Hindlimb muscle (tissue), 1 donor: ENCODE measurements around the gene RIN3. TPM values are rescaled to one million over a fixed set of nuclear protein-coding genes. Genes with fewer than 3 reads are reported as not detected.

ENCODE experiments used
- DNase-seq: peaks from one replicate; pipeline ENCODE4 v3.0.0-alpha.2; 2013
- polyA plus RNA-seq: library from polyadenylated mRNA; unstranded; fragments of 120-200 nt; gene quantifications from one replicate; pipeline ENCODE4 v1.2.1, GENCODE V29; 2013; ENCODE audit not compliant: insufficient read length

Gene RIN3
- polyA plus RNA-seq, 1 donor = 16.7 TPM

GRCh38 chr14:92651758-92652406 is 138.3 kb downstream of the RIN3 start:
- no peak for DNase-seq

DNA sequence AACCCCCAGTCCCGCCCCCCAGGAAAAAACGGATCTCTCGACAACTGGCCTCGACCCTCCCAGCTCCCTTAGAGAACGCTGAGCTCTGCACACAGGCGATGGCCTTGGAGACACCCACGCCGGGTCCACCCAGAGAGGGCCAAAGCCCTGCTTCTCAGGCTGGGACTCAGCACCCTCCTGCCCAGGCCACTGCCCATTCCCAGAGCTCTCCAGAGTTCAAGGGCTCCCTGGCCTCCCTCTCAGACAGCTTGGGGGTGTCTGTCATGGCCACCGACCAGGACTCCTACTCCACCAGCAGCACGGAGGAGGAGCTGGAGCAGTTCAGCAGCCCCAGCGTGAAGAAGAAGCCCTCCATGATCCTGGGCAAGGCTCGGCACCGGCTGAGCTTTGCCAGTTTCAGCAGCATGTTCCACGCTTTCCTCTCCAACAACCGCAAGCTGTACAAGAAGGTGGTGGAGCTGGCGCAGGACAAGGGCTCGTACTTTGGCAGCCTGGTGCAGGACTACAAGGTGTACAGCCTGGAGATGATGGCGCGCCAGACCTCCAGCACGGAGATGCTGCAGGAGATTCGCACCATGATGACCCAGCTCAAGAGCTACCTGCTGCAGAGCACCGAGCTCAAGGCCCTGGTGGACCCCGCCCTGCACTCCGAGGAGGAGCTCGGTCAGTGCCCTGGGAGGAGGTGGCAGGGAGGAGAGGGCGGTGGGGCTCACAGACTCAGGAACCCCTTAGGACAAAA is 139.0 kb downstream of the RIN3 start:
- DNase-seq = no peak

GRCh38 chr14:92653162-92653651 is 139.6 kb downstream of the RIN3 start:
- no peak for DNase-seq

GRCh38 chr14:92654239-92654901 is 140.8 kb downstream of the RIN3 start:
- DNase-seq = no peak

DNA sequence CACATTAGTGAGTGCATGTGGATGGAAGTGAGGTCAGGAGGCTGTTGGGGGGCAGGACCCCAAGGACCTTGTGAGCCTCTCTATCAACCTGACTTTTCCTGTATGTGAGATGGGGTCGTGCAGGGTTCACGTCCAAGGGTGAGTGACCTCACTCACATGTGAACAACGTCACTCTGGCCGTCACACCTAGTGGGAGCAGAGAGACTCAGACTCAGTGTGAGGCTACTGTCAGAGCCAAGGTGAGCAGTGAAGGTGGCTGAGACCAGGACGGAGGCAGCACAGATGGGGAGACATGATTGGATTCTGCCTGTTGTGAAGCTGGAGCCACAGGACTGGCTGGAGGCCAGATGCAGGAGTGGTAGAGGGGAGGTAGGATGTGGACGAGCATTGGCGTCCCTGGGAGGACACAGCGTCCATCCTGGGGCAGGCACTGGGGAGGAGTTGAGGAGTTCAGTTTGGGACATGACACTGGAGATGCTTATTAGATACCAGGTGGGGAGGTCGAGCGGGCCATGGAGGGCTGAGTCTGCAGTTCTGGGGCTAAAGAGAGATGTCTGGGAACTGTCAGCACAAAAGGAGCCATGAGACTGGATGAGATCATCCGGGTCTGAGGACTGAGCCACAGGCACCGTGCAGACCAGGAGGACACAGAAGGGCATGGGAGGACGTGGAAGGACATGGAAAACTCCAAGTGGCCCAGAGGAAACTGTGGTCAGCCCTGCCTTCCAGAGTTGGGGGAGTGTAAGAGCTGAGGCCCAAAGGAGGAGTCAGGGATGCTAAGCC is 142.0 kb downstream of the RIN3 start:
- DNase-seq = no peak

DNA sequence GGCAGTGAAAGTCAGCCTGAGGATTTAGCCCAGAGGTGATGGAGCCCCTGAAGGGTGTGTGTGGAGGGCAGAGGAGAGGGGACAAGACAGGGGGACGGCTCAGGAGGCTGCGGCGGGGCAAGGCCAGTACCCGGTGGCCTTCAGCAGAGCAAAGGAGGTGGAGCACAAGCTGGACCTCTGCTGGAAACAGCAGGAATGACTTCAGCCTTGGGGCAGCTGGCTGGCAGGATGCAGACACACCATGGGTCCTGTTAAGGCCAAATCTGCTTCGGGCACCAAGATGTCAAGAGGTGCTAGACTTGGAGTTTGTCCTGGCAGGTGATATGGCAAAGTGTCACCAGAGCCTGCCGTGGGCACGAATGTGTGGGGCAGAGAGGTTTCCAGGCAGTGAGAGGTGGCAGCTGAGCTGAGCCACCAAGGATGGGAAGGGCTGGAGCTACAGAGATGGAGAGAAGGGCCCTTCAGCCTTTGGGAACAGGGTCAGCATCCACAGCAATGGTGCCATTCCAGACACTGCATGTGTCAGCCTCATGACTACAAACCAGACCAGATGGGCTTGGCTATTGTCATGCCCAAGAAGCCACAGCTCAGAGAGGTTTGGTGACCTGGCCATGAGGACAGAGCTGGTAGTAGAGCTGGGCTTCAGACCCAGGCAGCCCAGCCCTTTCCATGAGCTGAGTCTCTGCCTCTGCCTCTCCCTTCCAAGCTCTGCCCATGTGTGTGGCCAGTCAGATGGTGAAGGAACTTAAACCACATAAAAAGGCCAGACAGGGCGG is 142.9 kb downstream of the RIN3 start:
- DNase-seq = no peak

GRCh38 chr14:92657457-92658142 is 144.0 kb downstream of the RIN3 start:
- no peak for DNase-seq

DNA sequence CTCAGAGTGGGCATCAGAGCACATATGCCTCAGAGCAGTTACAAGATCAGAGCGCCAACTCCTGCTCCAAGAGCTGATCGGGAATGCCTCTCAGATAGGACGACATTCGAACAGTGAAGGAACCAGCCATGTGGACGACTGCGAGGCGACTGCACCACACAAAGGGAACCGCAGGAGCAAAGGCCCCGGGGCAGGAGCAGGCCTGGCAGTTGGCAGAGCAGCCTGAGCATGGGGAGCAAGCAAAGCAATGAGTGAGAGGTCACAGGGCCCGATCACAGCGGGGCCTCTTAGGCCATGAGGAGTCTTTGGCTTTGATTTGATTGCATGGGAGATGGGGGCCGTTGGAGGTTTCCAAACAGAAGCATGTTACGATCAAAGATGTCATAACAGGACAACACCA is 144.6 kb downstream of the RIN3 start:
- DNase-seq = no peak

DNA sequence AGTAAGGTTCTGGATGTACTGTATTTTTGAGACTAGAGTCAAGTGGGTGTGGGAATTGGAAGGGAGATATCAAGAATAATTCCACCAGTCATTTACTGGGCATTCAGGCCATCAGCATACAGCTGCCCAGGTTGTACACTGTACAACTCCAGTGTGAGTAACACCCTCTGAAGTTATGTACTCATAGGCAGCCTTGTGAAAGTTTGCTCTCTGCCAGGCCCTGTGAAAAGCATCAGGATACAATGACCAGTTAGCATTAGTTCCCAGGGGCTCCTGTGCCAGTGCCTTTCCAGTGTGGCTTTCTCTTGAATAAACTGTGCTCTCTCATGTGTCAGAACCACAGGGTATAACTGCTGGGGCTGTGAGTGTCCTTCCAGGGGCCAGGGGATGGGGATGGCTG is 145.1 kb downstream of the RIN3 start:
- no peak for DNase-seq

DNA sequence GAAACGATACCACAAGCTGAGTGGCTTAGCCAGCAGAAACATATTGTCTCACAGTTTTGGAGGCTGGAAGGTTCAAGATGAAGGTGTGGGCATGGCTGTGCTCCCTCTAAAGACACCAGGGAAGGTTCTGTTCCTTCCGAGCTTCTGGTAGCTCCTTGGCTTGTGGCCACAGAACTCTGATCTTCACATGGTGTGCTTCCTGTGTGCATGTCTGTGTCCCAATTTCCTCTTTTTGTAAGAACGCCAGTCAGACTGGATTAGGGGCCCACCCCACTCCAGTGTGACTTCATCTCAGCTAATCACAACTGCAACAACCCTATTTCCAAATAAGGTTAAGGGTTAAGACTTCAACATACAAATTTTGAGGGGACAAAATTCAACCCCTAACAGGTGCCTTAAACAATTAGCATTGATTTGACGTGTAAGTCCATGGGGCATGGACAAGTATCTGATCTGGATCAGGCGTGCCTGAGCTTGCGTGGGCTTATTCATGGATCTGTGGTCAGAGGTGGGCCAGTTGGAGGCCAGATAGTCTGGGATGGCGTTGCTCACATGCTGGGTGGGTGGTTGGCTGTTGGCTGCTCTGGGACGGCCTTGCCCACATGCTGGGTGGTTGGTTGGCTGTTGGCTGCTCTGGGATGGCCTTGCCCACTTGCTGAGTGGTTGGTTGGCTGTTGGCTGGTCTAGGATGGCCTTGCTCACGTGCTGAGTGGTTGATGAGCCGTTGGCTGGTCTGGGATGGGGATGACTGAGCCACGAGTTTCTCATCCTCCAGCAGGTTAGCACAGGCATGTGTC is 146.4 kb downstream of the RIN3 start:
- DNase-seq = no peak

DNA sequence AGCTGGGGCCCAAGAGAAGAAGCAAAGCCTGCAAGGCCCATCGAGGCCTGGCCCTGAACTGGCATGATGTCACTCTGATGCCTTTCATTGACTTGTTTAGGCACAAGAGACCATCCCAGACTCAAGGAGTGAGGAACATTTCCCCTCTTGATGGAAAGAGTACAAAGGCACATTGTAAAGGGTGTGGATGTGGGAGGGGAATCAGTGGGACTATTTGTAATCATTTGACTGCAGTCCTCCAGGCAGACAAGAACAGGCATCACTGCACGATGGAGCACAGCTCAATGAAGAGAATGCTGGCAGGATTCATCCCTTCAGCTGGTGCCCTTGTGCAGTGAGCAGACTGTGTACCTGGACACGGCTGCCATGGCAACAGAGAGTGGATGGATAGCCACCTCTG is 147.0 kb downstream of the RIN3 start:
- DNase-seq = no peak

DNA sequence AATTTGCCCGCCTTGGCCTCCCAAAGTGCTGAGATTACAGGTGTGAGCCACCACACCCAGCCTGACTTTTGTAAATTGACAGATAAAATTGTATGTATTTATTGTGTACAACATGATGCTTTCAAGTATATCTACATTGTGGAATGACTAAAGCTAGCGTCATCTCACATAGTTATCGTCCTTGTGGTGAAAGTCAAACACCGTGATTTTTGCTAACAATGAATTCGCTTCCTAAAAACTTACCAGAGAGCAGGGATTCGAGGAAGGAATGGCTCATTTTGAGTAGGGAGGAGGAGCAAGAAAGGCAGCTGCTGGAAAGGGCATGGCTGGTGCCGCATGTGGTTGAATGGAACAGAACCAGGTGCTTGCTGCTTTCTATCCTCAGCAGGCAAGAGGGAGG is 149.5 kb downstream of the RIN3 start:
- no peak for DNase-seq

DNA sequence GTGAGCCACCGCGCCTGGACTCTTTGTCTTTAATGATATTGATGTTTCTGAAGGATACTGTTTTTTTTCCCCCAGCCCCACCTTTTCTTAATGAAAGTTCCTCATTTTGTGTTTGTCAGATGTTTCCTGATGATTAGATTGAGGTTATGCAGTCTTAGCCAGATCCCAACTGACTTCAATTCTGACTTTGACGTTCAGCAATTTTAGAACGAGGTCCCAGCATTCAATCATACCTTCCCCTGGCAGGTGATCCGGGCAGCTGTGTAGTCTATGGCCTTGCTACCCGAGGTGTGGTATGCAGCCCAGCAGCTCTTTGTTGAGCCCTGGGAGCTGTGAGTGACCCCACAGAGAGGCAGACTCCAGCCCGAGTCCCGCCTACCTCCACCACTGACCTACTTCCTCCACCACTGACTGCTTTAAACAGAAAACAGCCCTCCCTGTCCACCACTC is 152.1 kb downstream of the RIN3 start:
- DNase-seq = no peak

DNA sequence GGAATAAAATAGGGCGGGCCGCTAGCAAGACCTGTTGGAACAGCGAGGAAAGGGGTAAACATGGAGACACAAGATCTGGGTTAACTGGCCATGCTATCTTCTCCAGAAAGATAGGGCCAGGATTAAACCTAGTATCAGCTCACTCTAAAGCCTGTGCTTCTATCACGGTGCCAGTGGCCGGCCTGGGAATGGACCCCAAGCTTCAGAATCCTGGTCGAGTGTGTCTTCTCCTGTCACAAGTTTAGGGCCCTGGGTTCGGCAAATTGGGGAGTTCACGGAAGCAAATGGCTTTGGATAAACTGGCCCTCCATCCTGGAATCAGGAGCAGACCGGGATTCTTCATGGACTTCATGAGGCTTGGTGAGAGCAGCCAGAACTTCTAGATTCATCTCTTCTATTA is 152.7 kb downstream of the RIN3 start:
- DNase-seq = no peak

DNA sequence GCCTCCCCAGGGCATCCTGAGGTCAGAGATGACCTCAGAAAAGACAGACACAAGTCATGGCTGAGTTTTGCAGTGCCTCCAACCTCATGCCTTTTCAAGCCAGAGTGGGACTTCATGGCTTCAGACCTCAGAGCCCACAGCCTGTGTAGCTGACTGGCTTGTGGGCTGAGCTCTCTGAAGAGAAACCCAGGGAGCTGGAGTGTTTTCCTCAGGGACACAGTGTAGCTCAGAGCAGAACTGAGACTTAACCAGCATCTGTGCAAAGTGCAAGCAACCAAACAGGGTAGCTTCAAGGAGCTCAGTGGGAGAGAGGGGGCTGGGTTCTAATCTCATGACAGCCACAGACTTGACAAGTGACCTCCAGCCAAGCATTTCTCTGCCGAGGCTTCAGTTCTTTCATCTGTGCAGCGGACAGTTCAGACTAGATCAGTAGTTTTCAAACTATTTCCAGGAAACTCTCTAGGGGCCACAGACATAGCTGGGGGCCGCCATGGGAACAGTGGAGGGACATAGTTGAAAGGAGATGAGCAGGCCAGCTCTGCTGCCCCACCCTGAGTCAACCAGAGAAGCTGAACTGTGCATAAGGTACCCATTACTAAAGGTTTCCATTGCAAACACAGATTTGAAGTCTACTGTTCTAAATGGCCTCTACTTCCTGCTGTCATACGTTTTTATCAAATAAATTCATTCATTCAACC is 154.8 kb downstream of the RIN3 start:
- DNase-seq = no peak

GRCh38 chr14:92670160-92670559 is 156.6 kb downstream of the RIN3 start:
- no peak for DNase-seq

DNA sequence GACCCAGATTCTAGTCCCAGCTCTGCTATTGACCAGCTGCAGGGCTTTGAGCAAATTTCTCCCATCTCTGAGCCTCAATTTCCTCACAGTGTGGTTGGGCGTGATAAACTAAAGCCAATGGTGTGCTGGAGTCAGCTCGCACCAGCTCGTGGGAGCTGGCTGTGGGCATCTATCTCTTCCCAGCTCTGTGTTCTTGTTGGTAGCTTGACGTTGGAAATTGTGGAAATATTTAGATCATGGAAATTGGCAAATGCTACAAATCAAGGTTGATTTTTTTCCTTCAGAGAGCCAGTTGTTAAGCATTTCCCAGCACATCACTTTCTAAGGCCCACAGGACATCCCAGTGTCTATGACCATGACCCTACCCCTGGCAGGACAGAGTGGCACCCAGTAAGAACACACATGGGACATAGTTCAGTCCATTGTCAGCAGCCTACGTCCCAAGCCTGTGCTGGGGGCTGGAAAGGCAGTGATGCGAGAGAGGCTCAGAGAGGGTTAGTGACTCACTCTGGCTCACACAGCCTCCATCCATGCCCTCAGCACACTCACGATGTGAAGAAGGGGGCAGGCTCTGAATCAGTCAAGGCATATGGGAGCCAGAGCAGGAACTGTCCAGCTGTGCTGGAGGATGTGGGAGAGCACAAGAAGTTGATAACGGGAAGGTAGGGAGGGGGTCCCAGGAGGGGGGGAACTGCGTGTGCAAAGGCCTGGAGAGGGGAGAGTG is 157.2 kb downstream of the RIN3 start:
- DNase-seq = no peak

DNA sequence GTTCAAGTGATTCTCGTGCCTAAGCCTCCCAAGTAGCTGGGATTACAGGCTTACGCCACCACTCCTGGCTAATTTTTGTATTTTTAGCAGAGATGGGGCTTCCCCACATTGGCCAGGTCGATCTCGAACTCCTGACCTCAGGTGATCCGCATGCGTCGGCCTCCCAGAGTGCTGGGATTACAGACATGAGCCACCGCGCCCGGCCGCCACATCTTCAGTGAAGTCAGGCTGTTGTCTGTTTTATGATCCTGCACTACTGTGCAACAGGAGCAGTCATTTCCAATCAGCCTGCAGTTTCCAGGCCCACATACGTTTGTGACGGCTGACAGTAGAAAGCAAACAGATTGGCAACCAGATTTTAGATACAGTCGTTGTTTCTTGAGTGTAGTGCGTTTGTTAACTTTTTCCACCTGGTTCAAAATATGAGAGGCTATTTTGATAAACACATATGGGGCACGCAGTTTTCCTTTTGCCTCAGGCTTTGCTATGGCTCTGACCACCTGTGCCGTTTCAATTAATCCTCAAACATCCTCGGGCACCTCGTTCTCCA is 160.1 kb downstream of the RIN3 start:
- no peak for DNase-seq

DNA sequence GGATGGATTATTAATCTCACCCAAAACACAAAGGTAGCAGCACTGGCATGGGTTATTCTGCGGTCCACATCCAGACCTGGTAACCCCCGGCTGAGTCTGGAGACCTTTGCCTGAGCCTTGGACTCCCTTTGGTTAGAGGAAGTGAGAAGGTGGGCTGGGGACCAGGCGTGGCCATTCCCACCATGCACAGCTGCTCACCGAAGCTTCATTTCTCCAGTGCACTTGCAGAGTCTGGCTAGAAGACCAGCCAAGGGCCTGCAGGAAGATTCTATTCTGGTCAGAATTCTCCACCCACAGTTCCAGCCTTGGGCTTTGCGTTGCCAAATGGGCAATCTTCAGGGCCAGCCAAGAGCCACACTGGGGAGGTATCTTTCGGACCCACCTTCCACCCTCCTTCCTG is 161.8 kb downstream of the RIN3 start:
- no peak for DNase-seq
